CD4-positive, alpha-beta T cell treated with Interferon alpha-2 for 1 hour (primary cell): ENCODE measurements around the gene NTM.
A peak's percentile ranks its signal among the peaks of the same experiment; 100 is the strongest.

Source experiments
- DNase-seq, 2 donors: peaks; one replicate each; pipeline ENCODE4 v3.0.0-alpha.2; 2020 to 2022

Gene NTM

GRCh38 chr11:131845255-131845654 is 474.8 kb downstream of the NTM start:
- no peak for DNase-seq

GRCh38 chr11:131849485-131849884 is 479.1 kb downstream of the NTM start:
- no peak for DNase-seq

GRCh38 chr11:131850507-131850906 is 480.1 kb downstream of the NTM start:
- no peak for DNase-seq

GRCh38 chr11:131851964-131852755 is 481.7 kb downstream of the NTM start:
- DNase-seq: no peak

- DNase-seq: no peak
These were observed 482.3 kb downstream of the NTM start for GRCh38 chr11:131852757-131853156.

GRCh38 chr11:131854391-131854790 is 484.0 kb downstream of the NTM start:
- DNase-seq: no peak

GRCh38 chr11:131855320-131855719 is 484.9 kb downstream of the NTM start:
- no peak for DNase-seq

GRCh38 chr11:131857246-131857645 is 486.8 kb downstream of the NTM start:
- DNase-seq: no peak

- DNase-seq: no peak
These were observed 488.1 kb downstream of the NTM start for GRCh38 chr11:131858505-131858904.

- DNase-seq: no peak
These were observed 489.3 kb downstream of the NTM start for GRCh38 chr11:131859538-131860210.

GRCh38 chr11:131864228-131864627 is 493.8 kb downstream of the NTM start:
- no peak for DNase-seq

- DNase-seq: no peak
These were observed 495.4 kb downstream of the NTM start for GRCh38 chr11:131865860-131866259.

- no peak for DNase-seq
These were observed 496.4 kb downstream of the NTM start for GRCh38 chr11:131866535-131867400.

GRCh38 chr11:131867457-131868257 is 497.2 kb downstream of the NTM start:
- peak; percentile 4 to 10 for DNase-seq

- no peak for DNase-seq
These were observed 498.5 kb downstream of the NTM start for GRCh38 chr11:131868629-131869507.

- no peak for DNase-seq
These were observed 499.9 kb downstream of the NTM start for GRCh38 chr11:131870305-131870704.

- DNase-seq: no peak
These were observed 500.6 kb downstream of the NTM start for GRCh38 chr11:131871006-131871405.

- no peak for DNase-seq
These were observed 503.7 kb downstream of the NTM start for GRCh38 chr11:131874070-131874469.

GRCh38 chr11:131875611-131876010 is 505.2 kb downstream of the NTM start:
- DNase-seq: no peak

GRCh38 chr11:131877246-131877942 is 507.0 kb downstream of the NTM start:
- DNase-seq: no peak

GRCh38 chr11:131880316-131880715 is 509.9 kb downstream of the NTM start:
- no peak for DNase-seq
